ENCODE results near the gene TTYH3. TPM values are rescaled to one million over a fixed set of nuclear protein-coding genes. Genes with fewer than 3 reads are reported as not detected.
A peak's percentile ranks its signal among the peaks of the same experiment; 100 is the strongest.

Gene TTYH3
- total and polyA plus RNA-seq, 2 of the 13 experiments (the other 11 are each of a cell fraction or from before 2014, with no cell fraction given): 26.3 to 50.0 TPM

DNA sequence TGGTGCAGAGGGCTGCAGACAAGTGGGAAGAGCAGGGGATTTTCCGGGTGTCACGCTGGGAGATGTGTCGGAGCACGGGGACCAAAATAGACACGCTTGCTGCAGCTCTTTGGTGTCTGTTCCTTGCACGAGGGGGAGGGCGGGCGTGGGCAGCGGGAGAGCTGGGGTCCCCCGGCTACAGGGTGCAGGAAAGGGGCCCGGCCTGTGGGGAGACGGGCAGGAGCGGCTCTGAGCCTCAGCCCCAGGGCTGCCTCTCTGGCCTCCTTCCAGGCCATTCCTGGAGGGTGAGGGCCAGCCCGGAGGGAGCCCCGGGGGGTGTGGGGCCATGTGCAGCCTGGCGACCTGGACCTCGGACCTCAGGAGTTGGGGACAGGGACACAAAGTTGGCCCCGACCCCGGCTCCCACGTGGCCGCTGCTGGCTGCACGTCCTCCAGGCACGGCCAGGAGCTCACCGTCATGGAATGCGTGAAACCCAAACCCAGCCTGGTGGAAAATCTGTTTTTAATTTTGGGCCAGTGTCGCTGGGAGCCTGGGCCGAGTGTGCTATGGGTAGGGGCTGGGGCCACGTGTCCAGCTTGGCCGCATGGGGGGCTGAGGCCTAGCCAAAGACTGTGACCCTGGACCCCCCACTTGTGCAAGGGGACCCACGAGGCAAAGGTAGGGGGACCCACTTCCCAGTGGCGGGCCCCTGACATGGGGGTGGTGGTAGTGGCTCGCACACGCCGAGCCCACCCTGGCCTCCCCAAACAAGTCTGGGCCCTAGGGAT, 6.6 kb downstream of the TTYH3 start (continued):
- TF ChIP-seq, protein P1, sequence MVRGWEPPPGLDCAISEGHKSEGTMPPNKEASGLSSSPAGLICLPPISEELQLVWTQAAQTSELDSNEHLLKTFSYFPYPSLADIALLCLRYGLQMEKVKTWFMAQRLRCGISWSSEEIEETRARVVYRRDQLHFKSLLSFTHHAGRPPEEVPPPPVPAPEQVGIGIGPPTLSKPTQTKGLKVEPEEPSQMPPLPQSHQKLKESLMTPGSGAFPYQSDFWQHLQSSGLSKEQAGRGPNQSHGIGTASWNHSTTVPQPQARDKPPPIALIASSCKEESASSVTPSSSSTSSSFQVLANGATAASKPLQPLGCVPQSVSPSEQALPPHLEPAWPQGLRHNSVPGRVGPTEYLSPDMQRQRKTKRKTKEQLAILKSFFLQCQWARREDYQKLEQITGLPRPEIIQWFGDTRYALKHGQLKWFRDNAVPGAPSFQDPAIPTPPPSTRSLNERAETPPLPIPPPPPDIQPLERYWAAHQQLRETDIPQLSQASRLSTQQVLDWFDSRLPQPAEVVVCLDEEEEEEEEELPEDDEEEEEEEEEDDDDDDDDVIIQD (CRISPR knock-in tag; IDR thresholded peaks at IDR 0.05; ENCODE audit: low read depth): peak; percentile 63; the same call in 1 of the 2 replicates
- TF ChIP-seq ETV5 (CRISPR knock-in tag; IDR thresholded peaks at IDR 0.05; ENCODE audit: borderline replicate concordance) (peak; percentile 68; the same call in 1 of the 2 replicates), ATF7-NPFF (CRISPR knock-in tag; IDR thresholded peaks at IDR 0.05; ENCODE audit: low read depth) (peak; percentile 58), SIX1 (CRISPR knock-in tag; IDR thresholded peaks at IDR 0.05; ENCODE audit: borderline replicate concordance) (no peak; the same call in 1 of the 2 replicates), IKZF4 (CRISPR knock-in tag; IDR thresholded peaks at IDR 0.05; ENCODE audit: borderline replicate concordance, low read depth, not compliant biosample characterization) (peak; percentile 85), AGO2 (optimal IDR thresholded peaks at IDR 0.05; ENCODE audit: low read depth, low read length) (no peak), AKAP8 (CRISPR knock-in tag; IDR thresholded peaks at IDR 0.05) (peak; percentile 54; the same call in 1 of the 2 replicates), ZFP1 (CRISPR knock-in tag; IDR thresholded peaks at IDR 0.05) (no peak), ZNF260 (CRISPR knock-in tag; IDR thresholded peaks at IDR 0.05; ENCODE audit: borderline replicate concordance, low read depth) (no peak), ZNF138 (CRISPR knock-in tag; IDR thresholded peaks at IDR 0.05; ENCODE audit: low read depth) (0 out of 2 replicates have a peak, but pooled peaks have one; percentile 38), ZNF274 (CRISPR knock-in tag; IDR thresholded peaks at IDR 0.05) (peak; percentile 44; the same call in 1 of the 2 replicates), PRMT3 (CRISPR knock-in tag; IDR thresholded peaks at IDR 0.05; ENCODE audit: borderline replicate concordance, low read depth) (peak; percentile 53; the same call in 1 of the 2 replicates), DMAP1 (CRISPR knock-in tag; IDR thresholded peaks at IDR 0.05) (peak; percentile 94), BRCA1 (CRISPR knock-in tag; IDR thresholded peaks at IDR 0.05) (peak; percentile 96), RCOR2 (CRISPR knock-in tag; IDR thresholded peaks at IDR 0.05) (peak; percentile 56; the same call in 1 of the 2 replicates)
- TF ChIP-seq, protein P2, sequence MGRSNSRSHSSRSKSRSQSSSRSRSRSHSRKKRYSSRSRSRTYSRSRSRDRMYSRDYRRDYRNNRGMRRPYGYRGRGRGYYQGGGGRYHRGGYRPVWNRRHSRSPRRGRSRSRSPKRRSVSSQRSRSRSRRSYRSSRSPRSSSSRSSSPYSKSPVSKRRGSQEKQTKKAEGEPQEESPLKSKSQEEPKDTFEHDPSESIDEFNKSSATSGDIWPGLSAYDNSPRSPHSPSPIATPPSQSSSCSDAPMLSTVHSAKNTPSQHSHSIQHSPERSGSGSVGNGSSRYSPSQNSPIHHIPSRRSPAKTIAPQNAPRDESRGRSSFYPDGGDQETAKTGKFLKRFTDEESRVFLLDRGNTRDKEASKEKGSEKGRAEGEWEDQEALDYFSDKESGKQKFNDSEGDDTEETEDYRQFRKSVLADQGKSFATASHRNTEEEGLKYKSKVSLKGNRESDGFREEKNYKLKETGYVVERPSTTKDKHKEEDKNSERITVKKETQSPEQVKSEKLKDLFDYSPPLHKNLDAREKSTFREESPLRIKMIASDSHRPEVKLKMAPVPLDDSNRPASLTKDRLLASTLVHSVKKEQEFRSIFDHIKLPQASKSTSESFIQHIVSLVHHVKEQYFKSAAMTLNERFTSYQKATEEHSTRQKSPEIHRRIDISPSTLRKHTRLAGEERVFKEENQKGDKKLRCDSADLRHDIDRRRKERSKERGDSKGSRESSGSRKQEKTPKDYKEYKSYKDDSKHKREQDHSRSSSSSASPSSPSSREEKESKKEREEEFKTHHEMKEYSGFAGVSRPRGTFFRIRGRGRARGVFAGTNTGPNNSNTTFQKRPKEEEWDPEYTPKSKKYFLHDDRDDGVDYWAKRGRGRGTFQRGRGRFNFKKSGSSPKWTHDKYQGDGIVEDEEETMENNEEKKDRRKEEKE (IDR thresholded peaks at IDR 0.05): no peak
- TF ChIP-seq, protein P3, sequence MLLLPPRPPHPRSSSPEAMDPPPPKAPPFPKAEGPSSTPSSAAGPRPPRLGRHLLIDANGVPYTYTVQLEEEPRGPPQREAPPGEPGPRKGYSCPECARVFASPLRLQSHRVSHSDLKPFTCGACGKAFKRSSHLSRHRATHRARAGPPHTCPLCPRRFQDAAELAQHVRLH (CRISPR knock-in tag; IDR thresholded peaks at IDR 0.05; ENCODE audit: borderline replicate concordance, low read depth): peak; percentile 90; the same call in 1 of the 2 replicates
- TF ChIP-seq, protein P4, sequence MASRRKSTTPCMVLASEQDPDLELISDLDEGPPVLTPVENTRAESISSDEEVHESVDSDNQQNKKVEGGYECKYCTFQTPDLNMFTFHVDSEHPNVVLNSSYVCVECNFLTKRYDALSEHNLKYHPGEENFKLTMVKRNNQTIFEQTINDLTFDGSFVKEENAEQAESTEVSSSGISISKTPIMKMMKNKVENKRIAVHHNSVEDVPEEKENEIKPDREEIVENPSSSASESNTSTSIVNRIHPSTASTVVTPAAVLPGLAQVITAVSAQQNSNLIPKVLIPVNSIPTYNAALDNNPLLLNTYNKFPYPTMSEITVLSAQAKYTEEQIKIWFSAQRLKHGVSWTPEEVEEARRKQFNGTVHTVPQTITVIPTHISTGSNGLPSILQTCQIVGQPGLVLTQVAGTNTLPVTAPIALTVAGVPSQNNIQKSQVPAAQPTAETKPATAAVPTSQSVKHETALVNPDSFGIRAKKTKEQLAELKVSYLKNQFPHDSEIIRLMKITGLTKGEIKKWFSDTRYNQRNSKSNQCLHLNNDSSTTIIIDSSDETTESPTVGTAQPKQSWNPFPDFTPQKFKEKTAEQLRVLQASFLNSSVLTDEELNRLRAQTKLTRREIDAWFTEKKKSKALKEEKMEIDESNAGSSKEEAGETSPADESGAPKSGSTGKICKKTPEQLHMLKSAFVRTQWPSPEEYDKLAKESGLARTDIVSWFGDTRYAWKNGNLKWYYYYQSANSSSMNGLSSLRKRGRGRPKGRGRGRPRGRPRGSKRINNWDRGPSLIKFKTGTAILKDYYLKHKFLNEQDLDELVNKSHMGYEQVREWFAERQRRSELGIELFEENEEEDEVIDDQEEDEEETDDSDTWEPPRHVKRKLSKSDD (CRISPR knock-in tag; IDR thresholded peaks at IDR 0.05; ENCODE audit: low read depth): 0 out of 2 replicates have a peak, but pooled peaks have one; percentile 54
- TF ChIP-seq, protein P5, sequence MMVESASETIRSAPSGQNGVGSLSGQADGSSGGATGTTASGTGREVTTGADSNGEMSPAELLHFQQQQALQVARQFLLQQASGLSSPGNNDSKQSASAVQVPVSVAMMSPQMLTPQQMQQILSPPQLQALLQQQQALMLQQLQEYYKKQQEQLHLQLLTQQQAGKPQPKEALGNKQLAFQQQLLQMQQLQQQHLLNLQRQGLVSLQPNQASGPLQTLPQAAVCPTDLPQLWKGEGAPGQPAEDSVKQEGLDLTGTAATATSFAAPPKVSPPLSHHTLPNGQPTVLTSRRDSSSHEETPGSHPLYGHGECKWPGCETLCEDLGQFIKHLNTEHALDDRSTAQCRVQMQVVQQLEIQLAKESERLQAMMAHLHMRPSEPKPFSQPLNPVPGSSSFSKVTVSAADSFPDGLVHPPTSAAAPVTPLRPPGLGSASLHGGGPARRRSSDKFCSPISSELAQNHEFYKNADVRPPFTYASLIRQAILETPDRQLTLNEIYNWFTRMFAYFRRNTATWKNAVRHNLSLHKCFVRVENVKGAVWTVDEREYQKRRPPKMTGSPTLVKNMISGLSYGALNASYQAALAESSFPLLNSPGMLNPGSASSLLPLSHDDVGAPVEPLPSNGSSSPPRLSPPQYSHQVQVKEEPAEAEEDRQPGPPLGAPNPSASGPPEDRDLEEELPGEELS (CRISPR knock-in tag; IDR thresholded peaks at IDR 0.05): peak; percentile 66

All from HepG2 (cell line).